Activated naive CD8-positive, alpha-beta T cell treated with anti-CD3 and anti-CD28 coated beads for 36 hours (primary cell): ENCODE data around the gene OVAAL. TPM values are rescaled to one million over a fixed set of nuclear protein-coding genes. Genes with fewer than 3 reads are reported as not detected.
A peak's percentile ranks its signal among the peaks of the same experiment; 100 is the strongest.
"Not testable (repeated sequence)": the region's sequence is repeated elsewhere in the genome, so short reads cannot be mapped to it uniquely, and the experiment has no call there.

Experiments
- DNase-seq: peaks from one replicate; pipeline ENCODE4 v3.0.0; 2021
- H3K27ac Mint-ChIP-seq: one replicate; pipeline ENCODE4 v1.8.0; 2022; ENCODE audit warnings: mild to moderate bottlenecking, moderate library complexity, mixed read lengths
- H3K27me3 Mint-ChIP-seq: one replicate; pipeline ENCODE4 v1.8.0; 2022; ENCODE audit warnings: mild to moderate bottlenecking, mixed read lengths
- H3K36me3 Mint-ChIP-seq: one replicate; pipeline ENCODE4 v1.8.0; 2021; ENCODE audit warnings: mild to moderate bottlenecking, mixed read lengths
- H3K4me1 Mint-ChIP-seq: one replicate; pipeline ENCODE4 v1.8.0; 2021; ENCODE audit warnings: mixed read lengths
- H3K4me3 Mint-ChIP-seq: one replicate; pipeline ENCODE4 v1.8.0; 2022; ENCODE audit warnings: mild to moderate bottlenecking, moderate library complexity, mixed read lengths
- H3K9me3 Mint-ChIP-seq: one replicate; pipeline ENCODE4 v1.8.0; 2022; ENCODE audit warnings: mixed read lengths
- total RNA-seq, 2 experiments: library from RNA; stranded (reverse); gene quantifications; one replicate each; pipeline ENCODE4 v1.2.3, GENCODE V29; 2021

The OVAAL gene
- total RNA-seq, 2 experiments from 2014 or later = not detected

- Mint-ChIP-seq H3K27ac (no peak overlapping the region), H3K27me3 (peaks cover 11% of the 10 kb centered on the region)
Observed at GRCh38 chr1:180533266-180533987, 25.3 kb upstream of the OVAAL start.

GRCh38 chr1:180534214-180534613, 24.6 kb upstream of the OVAAL start:
- H3K27me3 Mint-ChIP-seq = peaks cover 11% of the 10 kb centered on the region
- H3K36me3 Mint-ChIP-seq = no peaks in the 10 kb centered on the region
- H3K4me3 Mint-ChIP-seq = no peak overlapping the region
- H3K4me1 Mint-ChIP-seq = no peaks in the 10 kb centered on the region
- no peaks in the 10 kb centered on the region for H3K9me3 Mint-ChIP-seq
- DNase-seq = no peak
- H3K27ac Mint-ChIP-seq = no peak overlapping the region

More at GRCh38 chr1:180533266-180533987, 25.3 kb upstream of the OVAAL start:
- Mint-ChIP-seq H3K9me3 (no peaks in the 10 kb centered on the region), H3K4me3 (no peak overlapping the region), H3K36me3 (no peaks in the 10 kb centered on the region), H3K4me1 (no peaks in the 10 kb centered on the region)
- DNase-seq = peak; percentile 62

DNA sequence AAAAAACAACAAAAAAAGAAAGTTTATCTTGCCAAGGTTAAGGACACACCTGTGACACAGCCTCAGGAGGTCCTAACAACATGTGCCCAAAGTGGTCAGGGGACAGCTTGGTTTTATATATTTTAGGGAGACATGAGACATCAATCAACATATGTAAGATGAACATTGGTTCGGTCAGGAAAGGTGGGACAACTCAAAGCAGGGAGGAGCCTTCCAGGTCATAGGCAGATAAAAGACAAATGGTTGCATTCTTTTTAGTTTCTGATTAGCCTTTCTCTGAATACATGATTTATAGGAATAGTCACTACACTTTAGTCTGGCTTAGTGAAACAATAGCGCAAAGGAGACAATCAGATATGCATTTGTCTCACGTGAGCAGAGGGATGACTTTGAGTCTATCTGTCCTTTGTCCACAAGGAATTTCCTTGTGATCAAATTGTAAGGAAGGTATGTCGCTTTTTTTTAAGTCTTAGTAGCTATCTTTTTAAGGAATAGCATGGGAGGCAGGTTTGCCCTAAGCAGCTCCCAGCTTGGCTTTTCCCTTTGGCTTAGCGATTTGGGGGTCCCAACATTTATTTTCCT, 23.3 kb upstream of the OVAAL start:
- no peaks in the 10 kb centered on the region for H3K9me3 Mint-ChIP-seq
- H3K36me3 Mint-ChIP-seq = no peaks in the 10 kb centered on the region
- DNase-seq = no peak
- peaks cover 11% of the 10 kb centered on the region for H3K27me3 Mint-ChIP-seq
- no peak overlapping the region for H3K27ac Mint-ChIP-seq
- H3K4me3 Mint-ChIP-seq = no peak overlapping the region
- no peaks in the 10 kb centered on the region for H3K4me1 Mint-ChIP-seq

DNA sequence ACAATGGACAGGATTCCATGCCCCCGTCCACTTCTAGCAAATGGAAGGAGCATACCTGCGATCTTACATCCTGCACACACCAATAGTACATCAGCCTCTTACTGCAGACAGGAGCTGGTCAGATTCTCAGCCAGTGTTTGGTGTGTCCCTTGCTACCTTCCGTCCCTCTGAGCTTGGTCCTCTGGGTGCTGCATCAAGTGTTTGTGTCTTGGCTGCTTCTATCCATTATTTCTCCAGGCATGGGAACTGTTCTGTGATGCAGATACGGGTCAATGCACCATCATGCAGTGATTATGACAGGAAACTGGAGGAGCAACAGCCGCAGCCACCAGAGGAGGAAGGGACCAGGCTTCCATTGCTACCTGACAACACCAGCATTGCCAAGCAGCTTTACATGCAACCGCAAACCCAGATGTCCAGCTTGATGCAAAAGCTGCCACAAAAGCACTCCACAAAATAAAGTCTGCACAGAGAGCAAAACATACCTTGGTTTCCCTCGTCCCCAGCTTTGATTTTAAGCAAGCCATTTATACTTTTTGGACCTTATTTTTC, 21.9 kb upstream of the OVAAL start:
- no peak for DNase-seq
- no peaks in the 10 kb centered on the region for H3K9me3 Mint-ChIP-seq
- no peaks in the 10 kb centered on the region for H3K36me3 Mint-ChIP-seq
- H3K4me1 Mint-ChIP-seq = no peaks in the 10 kb centered on the region
- H3K4me3 Mint-ChIP-seq = no peak overlapping the region
- H3K27ac Mint-ChIP-seq = no peak overlapping the region
- peaks cover 11% of the 10 kb centered on the region for H3K27me3 Mint-ChIP-seq

DNA sequence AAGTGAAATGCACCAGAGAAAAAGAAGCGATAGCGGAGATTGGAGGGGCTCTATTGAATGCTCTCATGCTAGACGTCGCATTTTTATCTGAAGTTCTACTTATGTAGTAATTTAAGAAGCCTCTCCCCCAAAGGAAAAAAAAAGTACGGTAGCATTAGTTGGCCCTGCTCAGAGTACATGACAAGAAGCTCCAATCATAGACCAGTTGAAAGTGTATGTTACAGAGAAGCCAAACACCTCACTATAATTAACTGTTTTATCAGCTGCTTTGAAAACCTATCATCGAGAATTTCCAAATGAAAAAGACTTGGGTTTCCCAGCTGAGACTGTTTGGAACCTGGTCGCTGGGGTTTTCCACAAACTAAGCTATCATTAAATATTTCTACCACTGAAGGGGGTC, 19.6 kb upstream of the OVAAL start:
- no peak overlapping the region for H3K4me3 Mint-ChIP-seq
- H3K27ac Mint-ChIP-seq = no peak overlapping the region
- no peaks in the 10 kb centered on the region for H3K4me1 Mint-ChIP-seq
- no peaks in the 10 kb centered on the region for H3K36me3 Mint-ChIP-seq
- no peaks in the 10 kb centered on the region for H3K9me3 Mint-ChIP-seq
- no peak for DNase-seq
- H3K27me3 Mint-ChIP-seq = peaks cover 5% of the 10 kb centered on the region

GRCh38 chr1:180540697-180541594, 17.8 kb upstream of the OVAAL start:
- Mint-ChIP-seq H3K4me3 (no peak overlapping the region), H3K27ac (no peak overlapping the region), H3K4me1 (no peaks in the 10 kb centered on the region), H3K9me3 (no peaks in the 10 kb centered on the region), H3K36me3 (no peaks in the 10 kb centered on the region), H3K27me3 (peaks cover 5% of the 10 kb centered on the region)
- DNase-seq = no peak

GRCh38 chr1:180542113-180542837, 16.5 kb upstream of the OVAAL start:
- DNase-seq = no peak
- Mint-ChIP-seq H3K4me1 (no peaks in the 10 kb centered on the region), H3K27me3 (no peaks in the 10 kb centered on the region), H3K9me3 (no peaks in the 10 kb centered on the region), H3K4me3 (no peak overlapping the region), H3K27ac (no peak overlapping the region), H3K36me3 (no peaks in the 10 kb centered on the region)

DNA sequence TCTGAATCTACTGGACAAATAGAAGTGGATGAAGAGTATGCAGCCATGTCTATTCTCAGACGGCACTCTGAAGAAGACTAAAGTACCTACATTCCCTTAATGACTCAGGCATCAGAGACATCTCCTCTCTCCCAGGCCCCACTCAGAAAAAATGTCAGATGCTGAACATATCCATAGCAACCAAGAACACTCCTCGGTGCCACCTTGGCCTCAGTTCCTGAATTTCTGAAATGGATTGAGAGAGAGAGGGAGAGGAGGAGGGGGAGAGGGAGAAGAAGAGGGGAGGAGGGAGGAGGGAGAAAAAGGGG, 16.0 kb upstream of the OVAAL start:
- no peaks in the 10 kb centered on the region for H3K4me1 Mint-ChIP-seq
- DNase-seq = no peak
- no peak overlapping the region for H3K4me3 Mint-ChIP-seq
- no peaks in the 10 kb centered on the region for H3K36me3 Mint-ChIP-seq
- H3K9me3 Mint-ChIP-seq = no peaks in the 10 kb centered on the region
- H3K27me3 Mint-ChIP-seq = no peaks in the 10 kb centered on the region
- no peak overlapping the region for H3K27ac Mint-ChIP-seq

DNA sequence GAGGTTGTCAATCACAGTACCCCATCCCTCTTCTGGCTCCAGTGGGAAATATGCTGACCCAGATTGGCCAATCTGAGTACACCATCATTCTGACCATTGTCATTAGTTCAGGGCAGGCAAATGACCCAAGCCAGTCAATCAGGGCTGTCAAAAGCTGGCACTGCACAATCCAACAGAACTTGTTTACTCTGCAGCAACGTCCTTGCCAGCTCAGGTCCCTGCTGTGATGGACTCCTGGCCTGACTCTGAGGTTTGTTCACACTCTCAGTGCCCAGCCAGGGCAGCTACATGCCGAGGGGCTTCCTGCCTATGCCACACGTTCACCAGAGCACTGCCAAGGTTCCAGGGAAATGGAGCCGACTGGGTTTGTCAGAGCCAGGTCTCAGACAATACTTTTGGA, 14.7 kb upstream of the OVAAL start:
- Mint-ChIP-seq H3K4me3 (no peak overlapping the region), H3K9me3 (no peaks in the 10 kb centered on the region), H3K27ac (no peak overlapping the region), H3K27me3 (no peaks in the 10 kb centered on the region), H3K36me3 (no peaks in the 10 kb centered on the region), H3K4me1 (no peaks in the 10 kb centered on the region)
- no peak for DNase-seq

DNA sequence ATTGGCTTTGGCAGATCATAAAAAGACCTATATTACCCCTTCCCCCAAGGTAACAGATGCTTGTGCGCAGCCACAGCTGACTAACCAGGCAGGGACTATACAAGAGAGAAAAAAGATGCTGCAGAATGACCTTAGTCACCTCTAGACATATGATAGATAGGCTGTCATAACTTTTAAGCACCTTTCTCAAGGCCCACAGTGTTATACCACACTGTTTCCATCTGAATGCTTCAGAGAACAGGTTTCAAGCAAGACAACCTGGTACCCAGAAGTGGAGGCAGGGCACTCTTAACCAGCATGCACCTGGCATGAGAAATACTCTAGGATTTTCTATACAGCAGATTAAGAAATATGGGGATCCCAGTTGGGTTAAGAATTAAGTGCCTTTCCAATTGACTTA, 12.8 kb upstream of the OVAAL start:
- no peaks in the 10 kb centered on the region for H3K36me3 Mint-ChIP-seq
- H3K4me1 Mint-ChIP-seq = no peaks in the 10 kb centered on the region
- no peak overlapping the region for H3K4me3 Mint-ChIP-seq
- no peaks in the 10 kb centered on the region for H3K27me3 Mint-ChIP-seq
- H3K27ac Mint-ChIP-seq = no peak overlapping the region
- no peak for DNase-seq
- H3K9me3 Mint-ChIP-seq = no peaks in the 10 kb centered on the region

GRCh38 chr1:180548686-180549317, 10.0 kb upstream of the OVAAL start:
- Mint-ChIP-seq H3K4me1 (no peaks in the 10 kb centered on the region), H3K36me3 (no peaks in the 10 kb centered on the region), H3K9me3 (no peaks in the 10 kb centered on the region), H3K27me3 (no peaks in the 10 kb centered on the region), H3K4me3 (no peak overlapping the region), H3K27ac (no peak overlapping the region)
- DNase-seq = no peak

DNA sequence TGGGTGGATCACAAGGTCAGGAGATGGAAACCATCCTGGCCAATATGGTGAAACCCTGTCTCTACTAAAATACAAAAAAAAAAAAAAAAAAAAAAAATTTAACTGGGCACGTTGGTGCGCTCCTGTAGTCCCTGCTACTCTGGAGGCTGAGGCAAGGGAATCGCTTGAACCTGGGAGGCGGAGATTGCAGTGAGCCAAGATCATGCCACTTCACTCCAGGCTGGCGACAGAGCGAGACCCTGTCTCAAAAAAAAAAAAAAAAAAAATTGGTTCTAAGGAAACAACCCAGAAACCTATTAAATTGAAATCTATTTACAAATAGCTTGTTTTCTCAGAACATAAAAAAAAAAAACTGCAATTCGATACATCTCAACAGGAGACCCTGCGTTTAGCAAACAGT, 9.0 kb upstream of the OVAAL start:
- H3K36me3 Mint-ChIP-seq, H3K9me3 Mint-ChIP-seq: not testable (repeated sequence)

DNA sequence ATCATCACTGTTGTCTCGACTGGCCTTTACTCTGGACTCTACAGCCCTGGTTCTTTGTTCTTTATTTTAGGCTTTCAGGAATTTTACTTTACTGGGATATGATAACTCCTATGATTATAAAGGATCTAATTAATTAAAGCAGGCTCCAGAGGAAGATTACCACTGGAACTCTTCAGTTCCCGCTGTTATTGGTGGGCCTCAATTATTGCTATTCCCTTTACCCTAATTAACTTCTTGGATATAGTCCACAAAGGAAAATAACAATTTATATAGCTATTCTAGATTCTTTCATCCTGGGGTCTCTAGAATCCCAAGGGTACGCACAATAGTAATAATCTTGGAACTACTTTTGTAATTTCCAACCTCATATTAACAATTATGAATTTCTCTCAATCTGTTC, 8.5 kb upstream of the OVAAL start:
- H3K36me3 Mint-ChIP-seq = no peaks in the 10 kb centered on the region
- H3K27me3 Mint-ChIP-seq = no peaks in the 10 kb centered on the region
- no peaks in the 10 kb centered on the region for H3K4me1 Mint-ChIP-seq
- H3K9me3 Mint-ChIP-seq = no peaks in the 10 kb centered on the region
- no peak overlapping the region for H3K27ac Mint-ChIP-seq
- no peak overlapping the region for H3K4me3 Mint-ChIP-seq
- no peak for DNase-seq

More for the DNA sequence above, 9.0 kb upstream of the OVAAL start:
- H3K4me1 Mint-ChIP-seq, H3K27ac Mint-ChIP-seq, DNase-seq, H3K27me3 Mint-ChIP-seq, H3K4me3 Mint-ChIP-seq: not testable (repeated sequence)

DNA sequence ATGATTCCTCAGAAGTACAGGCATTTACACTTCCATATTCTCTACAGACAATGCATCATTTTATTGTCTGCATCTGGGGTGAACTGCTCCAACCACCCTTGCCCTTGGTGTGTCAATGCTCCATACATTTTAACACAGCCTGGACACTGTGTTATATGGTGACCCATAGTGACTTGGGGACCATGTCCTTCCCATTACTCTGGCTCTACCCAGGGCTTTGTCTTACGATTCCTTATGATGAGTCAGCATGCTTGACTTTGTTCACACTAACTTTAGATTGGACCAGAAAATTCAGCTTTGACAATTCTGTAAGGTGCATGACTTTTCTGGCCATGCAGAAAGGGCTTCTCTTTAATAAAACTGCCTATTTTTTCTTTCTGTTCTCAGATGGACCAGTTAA, 6.8 kb upstream of the OVAAL start:
- H3K4me1 Mint-ChIP-seq = no peaks in the 10 kb centered on the region
- no peak overlapping the region for H3K4me3 Mint-ChIP-seq
- no peaks in the 10 kb centered on the region for H3K36me3 Mint-ChIP-seq
- DNase-seq = no peak
- H3K27ac Mint-ChIP-seq = no peak overlapping the region
- no peaks in the 10 kb centered on the region for H3K9me3 Mint-ChIP-seq
- H3K27me3 Mint-ChIP-seq = no peaks in the 10 kb centered on the region
